HepG2 (cell line): Measurements from ENCODE around the gene CDC34. TPM values are rescaled to one million over a fixed set of nuclear protein-coding genes. Genes with fewer than 3 reads are reported as not detected.

ENCODE experiments used
- ARID5B ChIP-seq: IDR thresholded peaks from 2 replicates; pipeline ENCODE4 v1.4.0; 2020; ENCODE audit warnings: mild to moderate bottlenecking, missing genetic modification reagents
- DPF2 ChIP-seq: sonication (generic); formaldehyde crosslinking; IDR thresholded peaks from 2 replicates; pipeline ENCODE4 v1.4.0; 2020; ENCODE audit warnings: mild to moderate bottlenecking, low read depth, missing genetic modification reagents, borderline replicate concordance
- HES4 ChIP-seq: sonication (generic); formaldehyde crosslinking; IDR thresholded peaks from 2 replicates; pipeline ENCODE4 v1.9.0; 2021; ENCODE audit warnings: mild to moderate bottlenecking, missing genetic modification reagents, borderline replicate concordance
- NFKB2 ChIP-seq: sonication (generic); formaldehyde crosslinking; IDR thresholded peaks from 2 replicates; pipeline ENCODE4 v1.4.0; 2020; ENCODE audit warnings: missing genetic modification reagents, borderline replicate concordance
- POLR2A ChIP-seq, 2 experiments: IDR thresholded peaks; 2 replicates each; pipeline ENCODE4 v1.6.1; 2011; ENCODE audit warnings: low read depth in 2 of 2, low read length in 2 of 2, mild to moderate bottlenecking in 1 of 2, moderate library complexity in 1 of 2; ENCODE audit not compliant: insufficient read depth in 1 of 2
- TCF12 ChIP-seq, 2 experiments: fragments of 450-650 bp in 1 of 2; sonication (generic) in 1 of 2; formaldehyde crosslinking in 1 of 2; IDR thresholded peaks; 2 replicates each; pipeline versions ENCODE4 v1.6.1 to v1.8.0; 2017 to 2022; ENCODE audit warnings: antibody characterized with exemption in 1 of 2, mild to moderate bottlenecking in 1 of 2, missing genetic modification reagents in 1 of 2, moderate library complexity in 1 of 2
- ZNF317 ChIP-seq: sonication (generic); formaldehyde crosslinking; IDR thresholded peaks from 2 replicates; pipeline ENCODE4 v1.5.0; 2020; ENCODE audit warnings: mild to moderate bottlenecking, missing genetic modification reagents
- ZNF570 ChIP-seq: sonication (generic); formaldehyde crosslinking; IDR thresholded peaks from 2 replicates; pipeline ENCODE4 v1.4.0; 2020; ENCODE audit warnings: mild to moderate bottlenecking, missing genetic modification reagents, borderline replicate concordance
- ZNF83 ChIP-seq: sonication (generic); formaldehyde crosslinking; IDR thresholded peaks from 2 replicates; pipeline ENCODE4 v1.4.0; 2020; ENCODE audit warnings: missing genetic modification reagents, mild to moderate bottlenecking, borderline replicate concordance
- ZSCAN9 ChIP-seq: IDR thresholded peaks from 2 replicates; pipeline ENCODE4 v1.6.1; 2016; ENCODE audit warnings: borderline replicate concordance
- polyA plus RNA-seq, 8 experiments: library from polyadenylated mRNA; depleted of rRNA in 3 of 8; stranded (reverse) in 7 of 8; unstranded in 1 of 8; fragments of >200 nt; fragmentation: Illumina TruSeq in 4 of 8; extraction: Trizol in 4 of 8; gene quantifications; 2 replicates each; pipeline versions ENCODE4 v1.2.1 to v1.2.3, GENCODE V29; 2011 to 2016; ENCODE audit warnings: low read depth in 4 of 8, missing spikeins in 1 of 8, mixed read lengths in 1 of 8; ENCODE audit not compliant: insufficient read depth in 1 of 8
- total RNA-seq, 5 experiments: library from RNA; depleted of rRNA; stranded (reverse); fragments of >200 nt; fragmentation: Illumina TruSeq; extraction: Trizol; gene quantifications; 2 replicates each; pipeline ENCODE4 v1.2.3, GENCODE V29; 2016; ENCODE audit warnings: low read depth in 1 of 5
- TF ChIP-seq, protein P1 (sequence below): sonication (generic); formaldehyde crosslinking; IDR thresholded peaks from 2 replicates; pipeline ENCODE4 v1.9.0; 2021; ENCODE audit warnings: mild to moderate bottlenecking, missing genetic modification reagents
- TF ChIP-seq, protein P2 (sequence below): sonication (generic); formaldehyde crosslinking; IDR thresholded peaks from 2 replicates; pipeline ENCODE4 v1.5.0; 2020; ENCODE audit warnings: mild to moderate bottlenecking, missing genetic modification reagents, borderline replicate concordance

CDC34 gene
- total and polyA plus RNA-seq, 2 of the 13 experiments (the other 11 are each of a cell fraction or from before 2014, with no cell fraction given): 138 to 150 TPM

DNA sequence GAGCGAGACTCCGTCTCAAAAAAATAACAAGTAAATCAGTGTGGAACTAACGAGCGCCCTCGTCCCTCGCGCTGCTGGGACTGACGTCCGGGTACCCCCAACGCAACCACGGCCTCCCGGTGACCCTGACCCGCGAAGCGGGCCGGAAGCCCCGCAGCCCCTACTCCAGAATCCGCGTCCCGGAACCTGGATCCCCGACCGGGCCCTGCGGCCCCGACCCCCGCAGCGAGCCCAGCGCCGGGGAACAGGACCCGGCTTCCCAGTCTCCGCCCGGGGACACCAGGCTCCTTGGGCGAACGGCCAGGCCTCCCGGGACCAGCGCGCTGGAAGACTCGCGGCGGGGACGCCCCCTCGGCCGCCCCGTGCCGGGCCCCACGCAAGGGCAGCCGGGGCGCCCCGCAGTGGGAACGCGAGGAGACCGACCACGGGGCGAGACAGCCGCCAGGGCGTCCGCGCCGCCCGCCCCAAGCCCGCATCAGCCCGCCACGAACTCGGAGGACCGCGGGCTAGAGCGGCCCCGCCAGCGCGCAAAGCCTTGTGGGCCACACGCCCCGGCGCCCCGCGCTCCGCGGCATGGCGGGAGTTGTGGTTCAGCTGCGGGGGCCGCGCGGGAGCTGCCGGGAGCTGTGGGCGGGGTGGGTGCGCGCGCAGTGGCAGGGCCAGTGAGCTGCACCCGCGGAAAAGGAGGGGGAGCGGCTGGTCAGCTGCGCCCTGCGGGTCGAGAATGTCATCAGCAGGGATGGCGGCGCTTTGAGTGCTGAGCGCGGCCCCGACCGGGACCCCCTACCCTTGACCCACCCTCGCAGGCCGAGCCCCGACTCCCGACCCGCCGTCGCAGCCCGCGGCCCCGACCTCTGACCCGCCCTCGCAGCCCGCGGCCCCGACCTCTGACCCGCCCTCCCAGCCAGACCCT, 42.8 kb upstream of the CDC34 start (continued):
- TF ChIP-seq ARID5B (CRISPR knock-in tag) (0 out of 2 replicates have a peak, but pooled peaks have one; percentile 31), NFKB2 (CRISPR knock-in tag) (peak; percentile 44; the same call in 1 of the 2 replicates), ZNF570 (CRISPR knock-in tag) (no peak), TCF12 (IDR thresholded peaks at IDR 0.05) (no peak), TCF12 (CRISPR knock-in tag; IDR thresholded peaks at IDR 0.05) (peak; percentile 18; the same call in 1 of the 2 replicates), ZSCAN9 (CRISPR knock-in tag) (peak; percentile 44; the same call in 1 of the 2 replicates), ZNF83 (CRISPR knock-in tag) (no peak), DPF2 (CRISPR knock-in tag) (no peak), HES4 (CRISPR knock-in tag) (peak; percentile 31; the same call in 1 of the 2 replicates), ZNF317 (no peak), POLR2A (IDR thresholded peaks at IDR 0.05; ENCODE audit: insufficient read depth in 1 of 2, low read depth in 2 of 2, low read length in 2 of 2) (peak; percentile 53 to 80; a peak in 2 of 4 replicates)
- TF ChIP-seq, protein P1, sequence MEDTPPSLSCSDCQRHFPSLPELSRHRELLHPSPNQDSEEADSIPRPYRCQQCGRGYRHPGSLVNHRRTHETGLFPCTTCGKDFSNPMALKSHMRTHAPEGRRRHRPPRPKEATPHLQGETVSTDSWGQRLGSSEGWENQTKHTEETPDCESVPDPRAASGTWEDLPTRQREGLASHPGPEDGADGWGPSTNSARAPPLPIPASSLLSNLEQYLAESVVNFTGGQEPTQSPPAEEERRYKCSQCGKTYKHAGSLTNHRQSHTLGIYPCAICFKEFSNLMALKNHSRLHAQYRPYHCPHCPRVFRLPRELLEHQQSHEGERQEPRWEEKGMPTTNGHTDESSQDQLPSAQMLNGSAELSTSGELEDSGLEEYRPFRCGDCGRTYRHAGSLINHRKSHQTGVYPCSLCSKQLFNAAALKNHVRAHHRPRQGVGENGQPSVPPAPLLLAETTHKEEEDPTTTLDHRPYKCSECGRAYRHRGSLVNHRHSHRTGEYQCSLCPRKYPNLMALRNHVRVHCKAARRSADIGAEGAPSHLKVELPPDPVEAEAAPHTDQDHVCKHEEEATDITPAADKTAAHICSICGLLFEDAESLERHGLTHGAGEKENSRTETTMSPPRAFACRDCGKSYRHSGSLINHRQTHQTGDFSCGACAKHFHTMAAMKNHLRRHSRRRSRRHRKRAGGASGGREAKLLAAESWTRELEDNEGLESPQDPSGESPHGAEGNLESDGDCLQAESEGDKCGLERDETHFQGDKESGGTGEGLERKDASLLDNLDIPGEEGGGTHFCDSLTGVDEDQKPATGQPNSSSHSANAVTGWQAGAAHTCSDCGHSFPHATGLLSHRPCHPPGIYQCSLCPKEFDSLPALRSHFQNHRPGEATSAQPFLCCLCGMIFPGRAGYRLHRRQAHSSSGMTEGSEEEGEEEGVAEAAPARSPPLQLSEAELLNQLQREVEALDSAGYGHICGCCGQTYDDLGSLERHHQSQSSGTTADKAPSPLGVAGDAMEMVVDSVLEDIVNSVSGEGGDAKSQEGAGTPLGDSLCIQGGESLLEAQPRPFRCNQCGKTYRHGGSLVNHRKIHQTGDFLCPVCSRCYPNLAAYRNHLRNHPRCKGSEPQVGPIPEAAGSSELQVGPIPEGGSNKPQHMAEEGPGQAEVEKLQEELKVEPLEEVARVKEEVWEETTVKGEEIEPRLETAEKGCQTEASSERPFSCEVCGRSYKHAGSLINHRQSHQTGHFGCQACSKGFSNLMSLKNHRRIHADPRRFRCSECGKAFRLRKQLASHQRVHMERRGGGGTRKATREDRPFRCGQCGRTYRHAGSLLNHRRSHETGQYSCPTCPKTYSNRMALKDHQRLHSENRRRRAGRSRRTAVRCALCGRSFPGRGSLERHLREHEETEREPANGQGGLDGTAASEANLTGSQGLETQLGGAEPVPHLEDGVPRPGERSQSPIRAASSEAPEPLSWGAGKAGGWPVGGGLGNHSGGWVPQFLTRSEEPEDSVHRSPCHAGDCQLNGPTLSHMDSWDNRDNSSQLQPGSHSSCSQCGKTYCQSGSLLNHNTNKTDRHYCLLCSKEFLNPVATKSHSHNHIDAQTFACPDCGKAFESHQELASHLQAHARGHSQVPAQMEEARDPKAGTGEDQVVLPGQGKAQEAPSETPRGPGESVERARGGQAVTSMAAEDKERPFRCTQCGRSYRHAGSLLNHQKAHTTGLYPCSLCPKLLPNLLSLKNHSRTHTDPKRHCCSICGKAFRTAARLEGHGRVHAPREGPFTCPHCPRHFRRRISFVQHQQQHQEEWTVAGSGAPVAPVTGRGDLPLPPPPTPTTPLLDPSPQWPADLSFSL (CRISPR knock-in tag): no peak
- TF ChIP-seq, protein P2, sequence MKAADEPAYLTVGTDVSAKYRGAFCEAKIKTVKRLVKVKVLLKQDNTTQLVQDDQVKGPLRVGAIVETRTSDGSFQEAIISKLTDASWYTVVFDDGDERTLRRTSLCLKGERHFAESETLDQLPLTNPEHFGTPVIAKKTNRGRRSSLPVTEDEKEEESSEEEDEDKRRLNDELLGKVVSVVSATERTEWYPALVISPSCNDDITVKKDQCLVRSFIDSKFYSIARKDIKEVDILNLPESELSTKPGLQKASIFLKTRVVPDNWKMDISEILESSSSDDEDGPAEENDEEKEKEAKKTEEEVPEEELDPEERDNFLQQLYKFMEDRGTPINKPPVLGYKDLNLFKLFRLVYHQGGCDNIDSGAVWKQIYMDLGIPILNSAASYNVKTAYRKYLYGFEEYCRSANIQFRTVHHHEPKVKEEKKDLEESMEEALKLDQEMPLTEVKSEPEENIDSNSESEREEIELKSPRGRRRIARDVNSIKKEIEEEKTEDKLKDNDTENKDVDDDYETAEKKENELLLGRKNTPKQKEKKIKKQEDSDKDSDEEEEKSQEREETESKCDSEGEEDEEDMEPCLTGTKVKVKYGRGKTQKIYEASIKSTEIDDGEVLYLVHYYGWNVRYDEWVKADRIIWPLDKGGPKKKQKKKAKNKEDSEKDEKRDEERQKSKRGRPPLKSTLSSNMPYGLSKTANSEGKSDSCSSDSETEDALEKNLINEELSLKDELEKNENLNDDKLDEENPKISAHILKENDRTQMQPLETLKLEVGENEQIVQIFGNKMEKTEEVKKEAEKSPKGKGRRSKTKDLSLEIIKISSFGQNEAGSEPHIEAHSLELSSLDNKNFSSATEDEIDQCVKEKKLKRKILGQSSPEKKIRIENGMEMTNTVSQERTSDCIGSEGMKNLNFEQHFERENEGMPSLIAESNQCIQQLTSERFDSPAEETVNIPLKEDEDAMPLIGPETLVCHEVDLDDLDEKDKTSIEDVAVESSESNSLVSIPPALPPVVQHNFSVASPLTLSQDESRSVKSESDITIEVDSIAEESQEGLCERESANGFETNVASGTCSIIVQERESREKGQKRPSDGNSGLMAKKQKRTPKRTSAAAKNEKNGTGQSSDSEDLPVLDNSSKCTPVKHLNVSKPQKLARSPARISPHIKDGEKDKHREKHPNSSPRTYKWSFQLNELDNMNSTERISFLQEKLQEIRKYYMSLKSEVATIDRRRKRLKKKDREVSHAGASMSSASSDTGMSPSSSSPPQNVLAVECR: peak; percentile 79; the same call in 1 of the 2 replicates
